ENCODE results near the gene C1QTNF4.
"Not testable (repeated sequence)": the region's sequence is repeated elsewhere in the genome, so short reads cannot be mapped to it uniquely, and the experiment has no call there.

Gene C1QTNF4

DNA sequence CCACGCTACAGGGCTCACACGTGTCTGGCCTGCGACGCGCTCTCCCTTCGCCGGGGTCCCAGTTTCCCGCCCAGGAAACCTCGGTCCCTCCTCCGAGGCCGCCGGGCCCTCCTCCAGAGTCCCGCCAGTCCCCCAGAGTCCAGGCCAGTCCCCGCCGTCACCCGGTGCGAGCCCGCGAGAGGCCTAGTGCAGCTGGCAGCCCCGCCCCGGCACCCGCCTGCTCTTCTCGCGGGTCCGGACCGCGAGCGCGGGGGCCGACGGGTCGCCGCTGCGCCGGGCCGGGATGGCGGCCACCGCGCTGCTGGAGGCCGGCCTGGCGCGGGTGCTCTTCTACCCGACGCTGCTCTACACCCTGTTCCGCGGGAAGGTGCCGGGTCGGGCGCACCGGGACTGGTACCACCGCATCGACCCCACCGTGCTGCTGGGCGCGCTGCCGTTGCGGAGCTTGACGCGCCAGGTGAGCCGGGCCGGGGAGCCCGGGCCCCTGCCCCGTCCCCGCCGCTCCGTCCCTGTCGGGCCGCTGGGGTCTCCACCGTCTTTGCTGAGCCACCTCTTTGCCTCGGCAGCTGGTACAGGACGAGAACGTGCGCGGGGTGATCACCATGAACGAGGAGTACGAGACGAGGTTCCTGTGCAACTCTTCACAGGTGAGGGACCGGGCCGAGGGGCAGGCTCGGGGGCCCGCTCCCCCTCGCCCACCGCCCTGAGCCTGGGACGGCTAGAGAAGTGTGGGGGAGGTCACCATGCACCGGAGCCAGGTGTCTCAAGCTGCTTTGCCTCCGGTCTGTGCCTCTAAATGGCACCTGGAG, 28.7 kb downstream of the C1QTNF4 start, which contains the start of gene PTPMT1:
Gene PTPMT1 (plus strand): TSS at position 260 of the 809 bp plus-strand sequence. CDS start 24 bp downstream, at position 284.
- DNase-seq (ENCODE audit: low read depth): peak; percentile 71

- DNase-seq (ENCODE audit: low read depth): no peak
Measured at GRCh38 chr11:47564933-47565339, 29.3 kb downstream of the C1QTNF4 start.

GRCh38 chr11:47564366-47564765, 29.8 kb downstream of the C1QTNF4 start:
- DNase-seq (ENCODE audit: low read depth): not testable (repeated sequence)

DNA sequence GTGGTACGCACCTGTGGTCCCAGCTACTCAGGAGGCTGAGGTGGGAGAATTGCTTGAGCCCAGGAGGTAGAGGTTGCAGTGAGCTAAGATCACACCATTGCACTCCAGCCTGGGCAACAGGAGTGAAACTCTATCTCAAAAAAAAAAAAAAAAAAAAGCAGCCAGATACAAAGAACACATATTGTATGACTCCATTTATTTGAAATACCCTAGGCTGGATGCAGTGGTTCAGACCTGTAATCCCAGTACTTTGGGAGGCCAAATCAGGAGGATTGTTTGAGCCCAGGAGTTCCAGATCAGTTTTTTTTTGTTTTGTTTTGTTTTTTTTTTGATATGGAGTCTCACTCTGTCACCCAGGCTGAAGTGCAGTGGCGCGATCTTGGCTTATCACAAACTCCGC, 31.8 kb downstream of the C1QTNF4 start:
- DNase-seq (ENCODE audit: low read depth): not testable (repeated sequence)

DNA sequence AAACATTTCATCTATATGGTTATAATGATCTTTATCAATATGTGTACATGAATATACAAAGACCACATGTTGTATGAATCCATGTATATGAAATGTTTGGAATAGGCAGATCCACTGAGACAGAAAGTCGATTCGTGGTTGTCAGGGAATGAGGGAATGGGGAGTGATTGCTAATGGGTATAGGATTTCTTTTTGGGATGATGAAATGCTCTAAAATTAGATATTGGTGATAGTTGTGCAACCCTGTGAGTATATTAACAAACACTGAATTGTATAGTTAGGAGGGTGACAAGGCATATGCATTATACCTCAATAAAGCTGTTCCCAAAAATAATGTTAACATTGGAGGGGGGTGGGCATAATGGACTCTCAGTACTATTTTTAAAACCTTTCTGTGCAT, 33.8 kb downstream of the C1QTNF4 start:
- DNase-seq (ENCODE audit: low read depth): peak; percentile 68

DNA sequence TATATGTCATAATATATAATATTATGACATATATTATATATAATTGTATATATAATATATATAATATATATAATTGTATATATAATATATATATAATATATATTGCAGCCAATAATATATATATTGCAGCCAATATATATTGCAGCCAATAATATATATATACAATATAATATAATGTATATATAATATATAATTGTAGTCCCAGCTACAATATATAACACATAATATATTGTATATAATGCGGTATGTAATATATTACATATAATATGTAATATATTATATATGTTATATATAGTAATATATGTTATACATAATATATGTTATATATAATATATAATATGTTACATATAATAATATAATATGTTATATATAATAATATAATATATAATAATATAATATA, 35.5 kb downstream of the C1QTNF4 start:
- no peak for DNase-seq (ENCODE audit: low read depth)

DNA sequence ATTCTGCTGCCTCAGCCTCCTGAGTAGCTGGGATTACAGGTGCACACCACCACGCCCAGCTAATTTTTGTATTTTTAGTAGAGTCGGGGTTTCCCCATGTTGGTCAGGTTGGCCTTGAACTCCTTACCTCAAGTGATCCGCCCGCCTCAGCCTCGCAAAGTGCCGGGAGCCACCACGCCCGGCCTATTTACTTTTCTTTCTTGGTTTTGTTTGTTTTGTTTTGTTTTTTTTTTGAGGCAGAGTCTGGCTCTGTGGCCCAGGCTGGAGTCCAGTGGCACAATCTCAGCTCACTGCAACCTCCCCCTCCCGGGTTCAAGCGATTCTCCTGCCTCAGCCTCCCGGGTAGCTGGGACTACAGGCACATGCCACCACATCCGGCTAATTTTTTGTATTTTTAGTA, 37.2 kb downstream of the C1QTNF4 start:
- DNase-seq (ENCODE audit: low read depth): not testable (repeated sequence)

GRCh38 chr11:47553406-47553743, 40.8 kb downstream of the C1QTNF4 start:
- DNase-seq (ENCODE audit: low read depth): peak; percentile 29

DNA sequence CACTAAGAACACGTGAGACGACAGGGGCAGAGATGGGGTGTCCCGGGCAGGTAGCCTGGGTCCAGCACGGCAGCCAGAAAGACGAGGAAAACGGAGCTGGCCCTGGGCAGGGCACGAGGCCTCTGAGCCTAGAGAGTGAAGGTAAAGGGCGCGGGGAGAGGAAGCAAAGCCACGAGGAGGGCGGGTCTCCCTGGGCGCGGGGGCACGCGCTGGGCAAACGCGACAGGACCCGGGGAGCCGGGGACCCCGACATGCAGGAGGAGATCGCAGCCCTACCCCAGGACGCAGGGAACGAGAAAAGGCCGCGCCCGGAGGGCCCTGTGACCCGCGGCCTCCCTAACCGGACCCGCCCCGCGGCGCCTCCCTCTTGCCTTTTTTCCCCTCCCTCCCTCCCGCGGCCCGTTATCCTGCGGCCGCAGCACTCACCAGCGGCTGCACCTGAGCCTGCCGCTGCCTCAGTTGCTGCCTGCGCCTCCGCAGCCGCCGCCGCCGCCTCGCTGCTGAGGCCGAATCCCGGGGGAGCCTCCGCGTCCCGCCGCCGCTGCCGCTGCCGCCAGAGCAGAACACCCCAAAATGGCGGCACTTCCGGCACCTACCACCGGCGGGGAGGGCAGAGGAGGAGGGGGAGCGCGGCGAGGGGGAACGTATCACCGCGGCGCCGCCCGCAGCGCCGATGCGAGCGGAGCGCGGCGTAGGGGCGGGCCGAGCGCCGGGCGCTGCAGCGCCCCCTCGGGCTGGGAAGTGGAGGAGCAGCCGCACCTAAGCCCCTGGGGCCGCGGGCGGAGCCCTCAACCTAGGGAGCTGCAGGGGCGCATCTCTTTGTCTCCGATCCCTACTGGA, 41.4 kb downstream of the C1QTNF4 start, which contains the start of gene CELF1:
Gene CELF1 (minus strand): TSS at position 567 of the 840 bp plus-strand sequence. CDS start 53,609 bp downstream, outside the sequence.
- DNase-seq (ENCODE audit: low read depth): peak; percentile 87

- DNase-seq (ENCODE audit: low read depth): peak; percentile 44
Measured at GRCh38 chr11:47552056-47552565, 42.1 kb downstream of the C1QTNF4 start.

- no peak for DNase-seq (ENCODE audit: low read depth)
Measured at GRCh38 chr11:47551086-47551485, 43.1 kb downstream of the C1QTNF4 start.

DNA sequence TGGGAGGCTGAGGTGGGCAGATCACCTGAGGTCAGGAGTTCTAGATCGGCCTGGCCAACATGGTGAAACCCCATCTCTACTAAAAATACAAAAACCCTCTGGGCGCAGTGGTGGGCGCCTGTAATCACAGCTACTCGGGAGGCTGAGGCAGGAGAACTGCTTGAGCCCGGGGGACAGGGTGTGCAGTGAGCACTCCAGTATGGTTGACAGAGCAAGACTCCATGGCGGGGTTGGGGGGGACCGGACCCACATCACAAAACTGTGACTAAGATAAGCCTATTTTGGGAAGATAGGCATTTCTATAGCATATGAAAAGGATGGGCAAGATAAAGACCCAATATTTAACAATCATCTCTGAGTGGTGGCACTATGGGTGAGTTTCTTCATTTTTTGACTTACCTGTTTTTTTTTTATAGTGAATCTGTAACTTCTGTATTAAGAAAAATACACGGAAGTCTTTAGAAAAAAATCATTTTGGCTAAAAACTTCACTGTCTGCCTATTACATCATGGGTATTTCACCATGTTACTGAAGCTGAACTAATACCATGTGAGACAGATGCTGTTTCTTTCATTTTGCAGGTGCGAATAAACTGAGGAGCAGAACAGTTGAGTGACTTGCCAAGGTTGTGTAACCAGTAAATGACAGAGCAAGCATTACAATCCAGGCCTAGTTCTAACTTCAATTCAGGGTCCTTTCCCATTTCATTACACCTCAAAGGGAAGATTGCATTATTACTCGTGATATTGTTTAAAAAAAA, 43.7 kb downstream of the C1QTNF4 start:
- DNase-seq (ENCODE audit: low read depth): no peak

DNA sequence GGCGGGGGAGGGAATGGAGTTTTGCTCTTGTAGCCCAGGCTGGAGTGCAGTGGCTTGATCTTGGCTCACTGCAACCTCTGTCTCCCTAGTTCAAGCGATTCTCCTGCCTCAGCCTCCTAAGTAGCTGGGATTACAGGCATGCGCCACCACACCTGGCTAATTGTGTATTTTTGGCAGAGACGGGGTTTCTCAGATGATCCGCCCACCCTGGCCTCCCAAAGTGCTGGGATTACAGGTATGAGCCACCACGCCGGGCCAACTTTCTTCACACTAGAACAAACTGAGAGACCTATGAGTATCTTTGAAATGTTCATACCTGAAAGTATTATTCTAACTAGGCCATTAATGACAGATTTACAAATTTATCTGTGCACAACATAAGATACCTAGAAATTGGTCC, 47.9 kb downstream of the C1QTNF4 start:
- not testable (repeated sequence) for DNase-seq (ENCODE audit: low read depth)

- DNase-seq (ENCODE audit: low read depth): no peak
Measured at GRCh38 chr11:47545298-47545697, 48.9 kb downstream of the C1QTNF4 start.

DNA sequence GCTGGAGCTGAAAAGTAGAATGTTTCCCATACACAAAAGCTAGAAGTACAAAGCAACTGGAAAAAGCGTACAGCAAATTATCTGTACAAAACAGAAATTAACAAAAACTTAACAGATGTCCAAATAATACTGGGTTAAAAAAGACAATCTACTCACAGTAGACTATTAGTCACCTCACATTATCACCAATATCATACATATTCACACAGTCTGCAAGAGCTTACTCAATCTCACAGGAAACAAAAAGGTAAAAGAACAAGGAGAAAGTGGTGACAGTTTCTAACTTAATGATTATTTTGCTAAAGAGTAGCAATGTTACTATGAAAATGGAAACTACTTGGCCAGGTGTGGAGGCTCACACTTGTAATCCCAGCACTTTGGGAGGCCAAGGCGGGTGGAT, 53.1 kb downstream of the C1QTNF4 start:
- DNase-seq (ENCODE audit: low read depth): no peak

GRCh38 chr11:47539681-47540039, 54.6 kb downstream of the C1QTNF4 start:
- DNase-seq (ENCODE audit: low read depth): no peak
